ENCODE measurements around the gene NOL9.

NOL9 gene

GRCh38 chr1:6519935-6520671, 34.2 kb downstream of the NOL9 start:
- DNase-seq (ENCODE audit: low spot score): no peak

GRCh38 chr1:6519491-6519934, 34.8 kb downstream of the NOL9 start:
- no peak for DNase-seq (ENCODE audit: low spot score)

- no peak for DNase-seq (ENCODE audit: low spot score)
Measured at GRCh38 chr1:6517435-6517851, 36.9 kb downstream of the NOL9 start.

GRCh38 chr1:6515771-6516170, 38.5 kb downstream of the NOL9 start:
- no peak for DNase-seq (ENCODE audit: low spot score)

- no peak for DNase-seq (ENCODE audit: low spot score)
Measured at GRCh38 chr1:6513320-6513801, 41.0 kb downstream of the NOL9 start.

GRCh38 chr1:6512908-6513280, 41.4 kb downstream of the NOL9 start:
- DNase-seq (ENCODE audit: low spot score): no peak

- DNase-seq (ENCODE audit: low spot score): no peak
Measured at GRCh38 chr1:6512245-6512907, 41.9 kb downstream of the NOL9 start.

- no peak for DNase-seq (ENCODE audit: low spot score)
Measured at GRCh38 chr1:6511561-6512244, 42.6 kb downstream of the NOL9 start.

GRCh38 chr1:6511056-6511455, 43.3 kb downstream of the NOL9 start:
- no peak for DNase-seq (ENCODE audit: low spot score)

GRCh38 chr1:6510493-6510892, 43.8 kb downstream of the NOL9 start:
- DNase-seq (ENCODE audit: low spot score): no peak

GRCh38 chr1:6509919-6510291, 44.4 kb downstream of the NOL9 start:
- no peak for DNase-seq (ENCODE audit: low spot score)

GRCh38 chr1:6509220-6509918, 44.9 kb downstream of the NOL9 start:
- no peak for DNase-seq (ENCODE audit: low spot score)

GRCh38 chr1:6508816-6509189, 45.5 kb downstream of the NOL9 start:
- DNase-seq (ENCODE audit: low spot score): no peak

- no peak for DNase-seq (ENCODE audit: low spot score)
Measured at GRCh38 chr1:6508154-6508815, 46.0 kb downstream of the NOL9 start.

GRCh38 chr1:6507461-6507911, 46.8 kb downstream of the NOL9 start:
- no peak for DNase-seq (ENCODE audit: low spot score)

GRCh38 chr1:6507037-6507428, 47.3 kb downstream of the NOL9 start:
- no peak for DNase-seq (ENCODE audit: low spot score)

GRCh38 chr1:6506210-6507036, 47.9 kb downstream of the NOL9 start:
- no peak for DNase-seq (ENCODE audit: low spot score)

GRCh38 chr1:6505367-6506209, 48.7 kb downstream of the NOL9 start:
- DNase-seq (ENCODE audit: low spot score): no peak

GRCh38 chr1:6504887-6505286, 49.4 kb downstream of the NOL9 start:
- DNase-seq (ENCODE audit: low spot score): no peak

All from activated CD4-positive, alpha-beta T cell treated with anti-CD3 and anti-CD28 coated beads, Interleukin-2, Interleukin-4, amounts not matched to agents 100 ng/mL and 50 ng/mL, durations not matched to agents 16 hours and 8 hours (primary cell).